Duodenal mucosa (tissue), 2 donors: Measurements from ENCODE around the gene PCSK6.
"Not testable (repeated sequence)": the region's sequence is repeated elsewhere in the genome, so short reads cannot be mapped to it uniquely, and the experiment has no call there.

ENCODE experiments used
- H3K27ac ChIP-seq: one replicate; pipeline ENCODE4 v1.7.0; 2013; ENCODE audit warnings: low read depth, low read length
- H3K27me3 ChIP-seq, 2 donors: one replicate each; pipeline ENCODE4 v1.7.0; 2013; ENCODE audit warnings: low read length in 2 of 2, control low read depth in 1 of 2; ENCODE audit not compliant: insufficient read depth in 2 of 2, control insufficient read depth in 1 of 2
- H3K36me3 ChIP-seq, 2 donors: one replicate each; pipeline ENCODE4 v1.7.0; 2013; ENCODE audit warnings: low read length in 2 of 2, control low read depth in 1 of 2; ENCODE audit not compliant: insufficient read depth in 2 of 2, control insufficient read depth in 1 of 2
- H3K4me1 ChIP-seq, 2 donors: one replicate each; pipeline ENCODE4 v1.7.0; 2013; ENCODE audit warnings: low read length in 2 of 2, control low read depth in 1 of 2; ENCODE audit not compliant: insufficient read depth in 2 of 2, control insufficient read depth in 1 of 2
- H3K4me3 ChIP-seq, 2 donors: one replicate each; pipeline ENCODE4 v1.7.0; 2013; ENCODE audit warnings: low read length in 2 of 2, low read depth in 1 of 2
- H3K9ac ChIP-seq, 2 donors: one replicate each; pipeline ENCODE4 v1.7.0; 2013; ENCODE audit warnings: low read length in 2 of 2, low read depth in 1 of 2
- H3K9me3 ChIP-seq, 2 donors: one replicate each; pipeline ENCODE4 v1.7.0; 2013; ENCODE audit warnings: low read length in 2 of 2, control low read depth in 1 of 2; ENCODE audit not compliant: control insufficient read depth in 1 of 2

PCSK6 gene

GRCh38 chr15:101431301-101431700 is 58.2 kb downstream of the PCSK6 start:
- Histone ChIP-seq H3K4me3 (no peak overlapping the region), H3K9ac (no peak overlapping the region), H3K36me3 (no peaks in the 10 kb centered on the region), H3K27me3 (no peaks in the 10 kb centered on the region), H3K4me1 (peaks cover 0 to 3% of the 10 kb centered on the region in 2 donors), H3K9me3 (no peaks in the 10 kb centered on the region), H3K27ac (no peak overlapping the region)

GRCh38 chr15:101429646-101430045 is 59.9 kb downstream of the PCSK6 start:
- Histone ChIP-seq H3K4me1 (peaks cover 0 to 3% of the 10 kb centered on the region in 2 donors), H3K27ac (no peak overlapping the region), H3K9ac (no peak overlapping the region), H3K9me3 (no peaks in the 10 kb centered on the region), H3K4me3 (no peak overlapping the region), H3K27me3 (no peaks in the 10 kb centered on the region), H3K36me3 (no peaks in the 10 kb centered on the region)

- Histone ChIP-seq H3K27ac (no peak overlapping the region), H3K36me3 (no peaks in the 10 kb centered on the region), H3K4me3 (no peak overlapping the region), H3K27me3 (no peaks in the 10 kb centered on the region), H3K9ac (no peak overlapping the region), H3K9me3 (no peaks in the 10 kb centered on the region), H3K4me1 (peaks cover 0 to 3% of the 10 kb centered on the region in 2 donors)
Measured at GRCh38 chr15:101429191-101429590, 60.3 kb downstream of the PCSK6 start.

GRCh38 chr15:101428758-101429157 is 60.7 kb downstream of the PCSK6 start:
- H3K9me3 ChIP-seq, result no peaks in the 10 kb centered on the region
- H3K27ac ChIP-seq, result no peak overlapping the region
- no peak overlapping the region for H3K4me3 ChIP-seq
- H3K36me3 ChIP-seq, result no peaks in the 10 kb centered on the region
- H3K9ac ChIP-seq, result no peak overlapping the region
- H3K4me1 ChIP-seq, result peaks cover 0 to 3% of the 10 kb centered on the region in 2 donors
- no peaks in the 10 kb centered on the region for H3K27me3 ChIP-seq

GRCh38 chr15:101427606-101428487 is 61.7 kb downstream of the PCSK6 start:
- H3K36me3 ChIP-seq, result no peaks in the 10 kb centered on the region
- no peak overlapping the region for H3K27ac ChIP-seq

GRCh38 chr15:101426761-101427333 is 62.7 kb downstream of the PCSK6 start:
- no peak overlapping the region for H3K4me3 ChIP-seq
- no peak overlapping the region for H3K27ac ChIP-seq
- H3K9me3 ChIP-seq, result no peaks in the 10 kb centered on the region
- no peak overlapping the region for H3K9ac ChIP-seq
- H3K4me1 ChIP-seq, result no peaks in the 10 kb centered on the region
- no peaks in the 10 kb centered on the region for H3K27me3 ChIP-seq
- no peaks in the 10 kb centered on the region for H3K36me3 ChIP-seq

More at GRCh38 chr15:101427606-101428487, 61.7 kb downstream of the PCSK6 start:
- H3K9ac ChIP-seq, result no peak overlapping the region
- H3K9me3 ChIP-seq, result no peaks in the 10 kb centered on the region
- H3K4me3 ChIP-seq, result no peak overlapping the region
- no peaks in the 10 kb centered on the region for H3K27me3 ChIP-seq
- no peaks in the 10 kb centered on the region for H3K4me1 ChIP-seq

- Histone ChIP-seq H3K4me1 (no peaks in the 10 kb centered on the region), H3K9ac (no peak overlapping the region), H3K27ac (no peak overlapping the region), H3K9me3 (no peaks in the 10 kb centered on the region), H3K27me3 (no peaks in the 10 kb centered on the region), H3K36me3 (no peaks in the 10 kb centered on the region), H3K4me3 (no peak overlapping the region)
Measured at GRCh38 chr15:101425787-101426365, 63.6 kb downstream of the PCSK6 start.

- H3K36me3 ChIP-seq, result no peaks in the 10 kb centered on the region
Measured at GRCh38 chr15:101424984-101425383, 64.5 kb downstream of the PCSK6 start.

GRCh38 chr15:101420232-101420631 is 69.3 kb downstream of the PCSK6 start:
- Histone ChIP-seq H3K27me3 (no peaks in the 10 kb centered on the region), H3K4me3 (no peak overlapping the region), H3K9ac (no peak overlapping the region), H3K4me1 (no peaks in the 10 kb centered on the region), H3K36me3 (no peaks in the 10 kb centered on the region), H3K27ac (no peak overlapping the region), H3K9me3 (peaks cover 0 to 2% of the 10 kb centered on the region in 2 donors)

More at GRCh38 chr15:101424984-101425383, 64.5 kb downstream of the PCSK6 start:
- Histone ChIP-seq H3K27ac (no peak overlapping the region), H3K27me3 (no peaks in the 10 kb centered on the region), H3K4me1 (no peaks in the 10 kb centered on the region), H3K4me3 (no peak overlapping the region), H3K9me3 (no peaks in the 10 kb centered on the region), H3K9ac (no peak overlapping the region)

GRCh38 chr15:101416475-101416874 is 73.0 kb downstream of the PCSK6 start:
- H3K9ac ChIP-seq, H3K36me3 ChIP-seq, H3K27ac ChIP-seq, H3K9me3 ChIP-seq, H3K4me1 ChIP-seq, H3K4me3 ChIP-seq, H3K27me3 ChIP-seq: not testable (repeated sequence)
